ENCODE data around the gene REST. TPM values are rescaled to one million over a fixed set of nuclear protein-coding genes. Genes with fewer than 3 reads are reported as not detected.

The REST gene
- total and polyA plus RNA-seq, 3 experiments from 2014 or later: 45.2 to 177 (median 46.6) TPM

DNA sequence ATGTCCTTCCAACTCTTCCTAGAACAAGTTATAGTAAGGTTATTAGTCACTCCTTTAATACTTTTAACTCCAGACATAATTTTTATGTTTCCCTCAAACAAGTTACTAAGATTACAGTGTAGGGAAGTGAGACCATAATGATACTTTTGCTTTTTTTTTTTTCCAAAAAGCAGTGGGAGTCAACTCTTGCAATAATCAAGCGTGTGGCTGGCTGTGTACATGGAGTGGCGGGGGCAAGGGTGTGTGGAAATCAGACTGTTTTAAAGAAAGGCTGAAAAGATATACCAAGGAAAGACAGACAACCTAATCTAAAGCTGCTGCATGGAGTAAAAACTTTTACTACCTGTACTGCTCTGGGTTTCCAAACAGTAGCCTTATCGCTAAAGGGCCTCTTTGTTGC is 65.6 kb downstream of the REST start:
- peaks cover 0 to 13% (median 6%) of the 10 kb centered on the region in 5 donors for H3K9me3 Mint-ChIP-seq
- CTCF ChIA-PET: interaction anchor here (5.9 kb wide), 1 partner anchor 12 kb away, joined by 23 read pairs; no protein-coding TSS in a partner anchor
- peak overlapping the region in 4 of 7 donors; percentile 8 to 84 (median 46) for H3K4me3 Mint-ChIP-seq
- no peak overlapping the region for H3K4me3 ChIP-seq (ENCODE audit: low read length)
- POLR2A ChIA-PET: interaction anchor here (0.5 kb wide), 1 partner anchor 494 kb away, joined by 3 read pairs; no protein-coding TSS in a partner anchor
- H3K36me3 ChIP-seq (ENCODE audit: insufficient read depth, low read length): peaks cover 24% of the 10 kb centered on the region
- DNase-seq: no peak
- peaks cover 24% of the 10 kb centered on the region for H3K4me1 ChIP-seq (ENCODE audit: insufficient read depth, low read length)
- no peak overlapping the region for H3K27ac ChIP-seq (ENCODE audit: low read depth, low read length)
- peak overlapping the region in 3 of 8 donors; percentile 33 to 69 (median 48) for H3K27ac Mint-ChIP-seq
- no peaks in the 10 kb centered on the region for H3K27me3 Mint-ChIP-seq
- H3K4me1 Mint-ChIP-seq: peaks cover 35 to 52% (median 37%) of the 10 kb centered on the region in 3 donors
- no peaks in the 10 kb centered on the region for H3K27me3 ChIP-seq (ENCODE audit: insufficient read depth, low read length, poor library complexity, severe bottlenecking)
- H3K9me3 ChIP-seq (ENCODE audit: low read length): peaks cover 4% of the 10 kb centered on the region
- peaks cover 22 to 68% (median 32%) of the 10 kb centered on the region in 3 donors for H3K36me3 Mint-ChIP-seq

DNA sequence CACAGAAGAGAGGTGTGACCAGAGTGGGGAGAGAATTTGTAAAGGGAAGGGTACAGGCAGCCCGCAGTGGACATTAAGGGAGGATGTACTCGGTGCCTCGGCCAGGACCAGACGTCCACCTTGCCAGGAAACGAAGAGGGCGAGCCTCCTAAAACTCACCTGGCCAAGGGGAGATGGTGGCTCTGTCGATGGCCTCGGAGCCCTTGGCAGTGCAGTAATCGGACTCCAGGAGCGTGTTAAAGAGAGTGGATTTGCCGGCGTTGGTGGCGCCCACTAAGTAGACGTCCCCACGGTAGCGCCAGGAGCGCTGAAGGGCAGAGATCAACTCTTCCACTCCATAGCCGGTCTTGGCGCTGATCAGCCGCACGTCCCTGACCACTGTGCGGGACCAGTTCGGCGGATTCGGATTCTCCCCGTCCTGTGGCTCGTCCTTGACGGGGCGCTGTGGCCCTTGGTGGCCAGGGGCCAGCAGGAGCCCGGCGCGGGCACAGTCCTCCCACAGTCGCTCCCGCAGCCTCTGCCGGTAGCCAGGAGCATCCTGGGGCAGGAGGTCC is 68.7 kb downstream of the REST start:
- peak overlapping the region; percentile 90 for H3K27ac ChIP-seq (ENCODE audit: low read depth, low read length)
- Mint-ChIP-seq H3K9me3 (peaks cover 0 to 13% (median 6%) of the 10 kb centered on the region in 5 donors), H3K36me3 (peaks cover 22 to 56% (median 27%) of the 10 kb centered on the region in 3 donors), H3K27me3 (no peaks in the 10 kb centered on the region), H3K27ac (peak overlapping the region; percentile 29 to 88 (median 71)), H3K4me1 (peaks cover 55 to 79% (median 55%) of the 10 kb centered on the region in 3 donors), H3K4me3 (peak overlapping the region; percentile 96 to 100 (median 98))
- DNase-seq: no peak
- H3K4me1 ChIP-seq (ENCODE audit: insufficient read depth, low read length): peaks cover 42% of the 10 kb centered on the region
- H3K9me3 ChIP-seq (ENCODE audit: low read length): peaks cover 4% of the 10 kb centered on the region
- CTCF ChIA-PET: interaction anchor here (2.3 to 5.9 kb wide), 4 partner anchors 11 to 68 kb away, joined by 5 to 51 read pairs (median 16); partner anchors contain the start of gene REST
- peaks cover 20% of the 10 kb centered on the region for H3K36me3 ChIP-seq (ENCODE audit: insufficient read depth, low read length)
- POLR2A ChIA-PET: interaction anchor here (3.4 to 4.0 kb wide), 2 partner anchors 67 to 541 kb away, joined by 37 to 107 read pairs; partner anchors contain the start of genes PAICS, PPAT and REST
- no peaks in the 10 kb centered on the region for H3K27me3 ChIP-seq (ENCODE audit: insufficient read depth, low read length, poor library complexity, severe bottlenecking)
- peak overlapping the region; percentile 89 for H3K4me3 ChIP-seq (ENCODE audit: low read length)

DNA sequence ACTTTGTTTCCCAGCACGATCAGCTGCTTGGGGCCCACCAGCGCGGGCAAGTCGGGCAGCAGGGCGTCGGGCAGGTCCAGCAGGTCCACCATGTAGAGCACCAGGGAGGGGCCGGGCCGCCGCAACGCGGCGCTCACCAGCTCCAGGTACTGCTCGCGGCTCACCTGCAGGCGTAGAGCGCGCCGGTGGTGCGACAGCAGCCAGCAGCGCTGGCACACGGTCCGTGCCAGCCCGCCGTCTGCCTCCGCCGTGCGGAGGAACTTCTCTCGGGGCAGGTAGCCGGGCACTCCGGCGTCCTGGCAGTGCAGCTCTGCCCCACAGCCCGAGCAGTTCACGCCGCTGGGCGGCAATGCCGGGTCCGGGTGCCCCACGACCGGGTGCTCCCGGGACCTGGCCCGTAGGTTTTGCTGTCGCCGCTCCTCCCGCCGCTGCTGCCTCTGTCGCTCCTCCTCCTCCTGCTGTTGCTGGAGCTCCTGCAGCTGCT is 69.2 kb downstream of the REST start:
- H3K36me3 Mint-ChIP-seq: peaks cover 22 to 56% (median 23%) of the 10 kb centered on the region in 3 donors
- peaks cover 56 to 81% (median 57%) of the 10 kb centered on the region in 3 donors for H3K4me1 Mint-ChIP-seq
- no peaks in the 10 kb centered on the region for H3K27me3 Mint-ChIP-seq
- H3K9me3 Mint-ChIP-seq: peaks cover 0 to 13% (median 6%) of the 10 kb centered on the region in 5 donors
- peak overlapping the region; percentile 96 to 100 (median 98) for H3K4me3 Mint-ChIP-seq
- Histone ChIP-seq H3K27me3 (ENCODE audit: insufficient read depth, low read length, poor library complexity, severe bottlenecking) (no peaks in the 10 kb centered on the region), H3K36me3 (ENCODE audit: insufficient read depth, low read length) (peaks cover 20% of the 10 kb centered on the region), H3K27ac (ENCODE audit: low read depth, low read length) (peak overlapping the region; percentile 90), H3K4me1 (ENCODE audit: insufficient read depth, low read length) (peaks cover 47% of the 10 kb centered on the region), H3K4me3 (ENCODE audit: low read length) (peak overlapping the region; percentile 89), H3K9me3 (ENCODE audit: low read length) (peaks cover 4% of the 10 kb centered on the region)
- DNase-seq: peak in 3 of 5 donors; percentile 35 to 73 (median 39)
- CTCF ChIA-PET: interaction anchor here (1.5 to 5.9 kb wide), 5 partner anchors 11 to 69 kb away, joined by 5 to 51 read pairs (median 10); partner anchors contain the start of gene REST
- POLR2A ChIA-PET: interaction anchor here (0.6 to 4.0 kb wide), 7 partner anchors 14 to 1431 kb away, joined by 3 to 107 read pairs (median 5); partner anchors contain the start of genes AASDH, PAICS, PPAT and REST
- peak overlapping the region; percentile 96 to 99 (median 98) for H3K27ac Mint-ChIP-seq

DNA sequence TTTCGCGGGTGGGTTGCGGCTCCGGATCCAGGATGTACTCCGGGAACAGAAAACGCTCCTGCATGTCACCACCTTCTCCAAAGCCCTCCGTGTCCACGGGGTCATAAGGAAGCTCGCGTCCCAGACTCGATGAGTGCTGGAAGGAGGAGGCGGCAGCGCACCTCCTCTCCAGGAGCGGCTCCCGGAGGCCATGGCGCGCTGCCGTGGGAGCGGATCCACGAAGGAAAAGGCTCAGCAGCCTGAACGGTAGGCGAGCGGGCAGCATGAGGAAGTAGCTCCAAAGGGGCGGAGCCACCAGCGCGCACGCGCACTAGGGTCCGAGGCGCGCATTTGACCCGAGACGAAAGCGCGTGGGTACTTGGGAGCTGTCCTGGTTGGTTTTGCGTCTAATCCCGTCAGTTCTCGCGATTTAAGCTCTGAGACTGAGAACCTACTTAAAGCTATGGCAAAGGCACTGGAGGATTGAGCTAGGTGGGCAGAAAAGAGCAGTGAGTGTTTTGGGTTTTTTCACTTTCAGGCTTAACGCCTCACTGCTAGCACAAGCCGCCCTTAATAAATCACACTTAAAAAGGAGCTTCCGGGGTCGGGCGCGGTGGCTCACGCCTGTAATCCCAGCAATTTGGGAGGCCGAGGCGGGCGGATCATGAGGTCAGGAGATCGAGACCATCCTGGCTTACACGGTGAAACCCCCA is 69.8 kb downstream of the REST start, which contains the start of gene NOA1:
TSS of gene NOA1 (minus strand) at position 286 of the 692 bp plus-strand sequence. CDS start at position 265, 21 bp downstream.
- Mint-ChIP-seq H3K9me3 (peaks cover 0 to 13% (median 6%) of the 10 kb centered on the region in 5 donors), H3K27me3 (no peaks in the 10 kb centered on the region), H3K27ac (peak within 1 kb of the TSS; percentile 96 to 100 (median 98)), H3K4me1 (peaks cover 55 to 82% (median 58%) of the 10 kb centered on the region in 3 donors), H3K4me3 (peak within 1 kb of the TSS; percentile 96 to 100 (median 98)), H3K36me3 (peaks cover 17 to 54% (median 18%) of the 10 kb centered on the region in 3 donors)
- peak within 1 kb of the TSS; percentile 89 for H3K4me3 ChIP-seq (ENCODE audit: low read length)
- no peaks in the 10 kb centered on the region for H3K27me3 ChIP-seq (ENCODE audit: insufficient read depth, low read length, poor library complexity, severe bottlenecking)
- POLR2A ChIA-PET: interaction anchor here (0.5 to 4.0 kb wide), 9 partner anchors 13 to 1432 kb away, joined by 3 to 107 read pairs (median 5); partner anchors contain the start of genes AASDH, PAICS, PPAT and REST
- peaks cover 3% of the 10 kb centered on the region for H3K9me3 ChIP-seq (ENCODE audit: low read length)
- peak within 1 kb of the TSS; percentile 90 for H3K27ac ChIP-seq (ENCODE audit: low read depth, low read length)
- peaks cover 53% of the 10 kb centered on the region for H3K4me1 ChIP-seq (ENCODE audit: insufficient read depth, low read length)
- H3K36me3 ChIP-seq (ENCODE audit: insufficient read depth, low read length): peaks cover 14% of the 10 kb centered on the region
- peak; percentile 93 to 99 (median 99) for DNase-seq
- CTCF ChIA-PET: interaction anchor here (1.4 to 5.9 kb wide), 7 partner anchors 10 to 1029 kb away, joined by 5 to 51 read pairs (median 10); partner anchors contain the start of genes CEP135, PAICS, PPAT and REST

- H3K4me3 ChIP-seq (ENCODE audit: low read length): peak within 1 kb of the TSS; percentile 89
- H3K4me1 ChIP-seq (ENCODE audit: insufficient read depth, low read length): peaks cover 58% of the 10 kb centered on the region
- no peaks in the 10 kb centered on the region for H3K27me3 ChIP-seq (ENCODE audit: insufficient read depth, low read length, poor library complexity, severe bottlenecking)
- H3K36me3 Mint-ChIP-seq: peaks cover 4 to 46% (median 4%) of the 10 kb centered on the region in 3 donors
- CTCF ChIA-PET: interaction anchor here (1.4 to 5.9 kb wide), 7 partner anchors 9 to 1030 kb away, joined by 3 to 51 read pairs (median 10); partner anchors contain the start of genes CEP135, PAICS, PPAT and REST
- H3K4me1 Mint-ChIP-seq: peaks cover 53 to 81% (median 60%) of the 10 kb centered on the region in 3 donors
- peak within 1 kb of the TSS; percentile 96 to 100 (median 98) for H3K27ac Mint-ChIP-seq
- POLR2A ChIA-PET: interaction anchor here (0.6 to 4.0 kb wide), 5 partner anchors 70 to 592 kb away, joined by 3 to 107 read pairs (median 16); partner anchors contain the start of genes AASDH, PAICS, PPAT and REST
- peak within 1 kb of the TSS; percentile 96 to 100 (median 98) for H3K4me3 Mint-ChIP-seq
- peaks cover 0 to 3% (median 0%) of the 10 kb centered on the region in 5 donors for H3K9me3 Mint-ChIP-seq
- DNase-seq: peak; percentile 75 to 87 (median 78)
- peak within 1 kb of the TSS; percentile 90 for H3K27ac ChIP-seq (ENCODE audit: low read depth, low read length)
- no peaks in the 10 kb centered on the region for H3K27me3 Mint-ChIP-seq
- H3K36me3 ChIP-seq (ENCODE audit: insufficient read depth, low read length): peaks cover under 1% of the 10 kb centered on the region
- no peaks in the 10 kb centered on the region for H3K9me3 ChIP-seq (ENCODE audit: low read length)
These were observed 71.1 kb downstream of the REST start, which contains the start of gene POLR2B for GRCh38 chr4:56978750-56979303. TSS of gene POLR2B (plus strand) at chr4:56978896. CDS start at chr4:56978986, 90 bp downstream.

- peak overlapping the region; percentile 90 for H3K27ac ChIP-seq (ENCODE audit: low read depth, low read length)
- no peaks in the 10 kb centered on the region for H3K27me3 Mint-ChIP-seq
- H3K9me3 Mint-ChIP-seq: no peaks in the 10 kb centered on the region
- POLR2A ChIA-PET: interaction anchor here (0.5 to 4.0 kb wide), 3 partner anchors 35 to 544 kb away, joined by 8 to 107 read pairs (median 37); partner anchors contain the start of genes PAICS, PPAT and REST
- peak; percentile 17 to 58 (median 41) for DNase-seq
- peaks cover 58% of the 10 kb centered on the region for H3K4me1 ChIP-seq (ENCODE audit: insufficient read depth, low read length)
- CTCF ChIA-PET: interaction anchor here (0.9 to 4.4 kb wide), 3 partner anchors 9 to 71 kb away, joined by 4 to 51 read pairs (median 4); partner anchors contain the start of gene REST
- H3K4me1 Mint-ChIP-seq: peaks cover 55 to 83% (median 64%) of the 10 kb centered on the region in 3 donors
- no peaks in the 10 kb centered on the region for H3K36me3 ChIP-seq (ENCODE audit: insufficient read depth, low read length)
- peak overlapping the region; percentile 89 for H3K4me3 ChIP-seq (ENCODE audit: low read length)
- peak overlapping the region; percentile 96 to 100 (median 98) for H3K27ac Mint-ChIP-seq
- no peaks in the 10 kb centered on the region for H3K27me3 ChIP-seq (ENCODE audit: insufficient read depth, low read length, poor library complexity, severe bottlenecking)
- H3K9me3 ChIP-seq (ENCODE audit: low read length): no peaks in the 10 kb centered on the region
- H3K4me3 Mint-ChIP-seq: peak overlapping the region; percentile 96 to 100 (median 98)
- peaks cover 0 to 48% (median 5%) of the 10 kb centered on the region in 3 donors for H3K36me3 Mint-ChIP-seq
These were observed 71.8 kb downstream of the REST start for GRCh38 chr4:56979421-56980072.
